IPS-18a (cell line): ENCODE results near the gene CDKAL1.
A peak's percentile ranks its signal among the peaks of the same experiment; 100 is the strongest.

Experiments used
- H3K27ac ChIP-seq: one replicate; pipeline ENCODE4 v1.5.1; 2013; ENCODE audit warnings: low read length
- H3K27me3 ChIP-seq: one replicate; pipeline ENCODE4 v1.6.1; 2013; ENCODE audit warnings: mild to moderate bottlenecking, low read length; ENCODE audit not compliant: control insufficient read depth, insufficient read depth
- H3K36me3 ChIP-seq: one replicate; pipeline ENCODE4 v1.6.1; 2013; ENCODE audit warnings: low read depth, low read length; ENCODE audit not compliant: control insufficient read depth
- H3K4me1 ChIP-seq: one replicate; pipeline ENCODE4 v1.6.1; 2013; ENCODE audit warnings: low read depth, low read length; ENCODE audit not compliant: control insufficient read depth
- H3K4me3 ChIP-seq: one replicate; pipeline ENCODE4 v1.5.1; 2013; ENCODE audit warnings: low read length
- H3K9ac ChIP-seq: one replicate; pipeline ENCODE4 v1.6.1; 2013; ENCODE audit warnings: mild to moderate bottlenecking, low read length, moderate library complexity
- H3K9me3 ChIP-seq: one replicate; pipeline ENCODE4 v1.6.1; 2013; ENCODE audit warnings: low read depth, low read length; ENCODE audit not compliant: control insufficient read depth

CDKAL1 gene

GRCh38 chr6:20856681-20857288, 322.5 kb downstream of the CDKAL1 start:
- Histone ChIP-seq H3K27me3 (no peaks in the 10 kb centered on the region), H3K27ac (no peak overlapping the region), H3K9me3 (no peaks in the 10 kb centered on the region), H3K4me3 (no peak overlapping the region), H3K4me1 (peaks cover 12% of the 10 kb centered on the region), H3K36me3 (no peaks in the 10 kb centered on the region), H3K9ac (no peak overlapping the region)

GRCh38 chr6:20861481-20861880, 327.2 kb downstream of the CDKAL1 start:
- Histone ChIP-seq H3K9me3 (no peaks in the 10 kb centered on the region), H3K27me3 (no peaks in the 10 kb centered on the region), H3K27ac (no peak overlapping the region), H3K36me3 (no peaks in the 10 kb centered on the region), H3K9ac (no peak overlapping the region), H3K4me1 (peaks cover 17% of the 10 kb centered on the region), H3K4me3 (no peak overlapping the region)

GRCh38 chr6:20866036-20866435, 331.8 kb downstream of the CDKAL1 start:
- Histone ChIP-seq H3K27ac (no peak overlapping the region), H3K4me3 (no peak overlapping the region), H3K9me3 (no peaks in the 10 kb centered on the region), H3K9ac (no peak overlapping the region), H3K36me3 (no peaks in the 10 kb centered on the region), H3K4me1 (peaks cover 39% of the 10 kb centered on the region), H3K27me3 (no peaks in the 10 kb centered on the region)

GRCh38 chr6:20866935-20867703, 332.9 kb downstream of the CDKAL1 start:
- peak overlapping the region; percentile 35 for H3K27ac ChIP-seq
- no peaks in the 10 kb centered on the region for H3K9me3 ChIP-seq
- H3K9ac ChIP-seq: no peak overlapping the region
- H3K4me3 ChIP-seq: no peak overlapping the region
- H3K27me3 ChIP-seq: no peaks in the 10 kb centered on the region
- no peaks in the 10 kb centered on the region for H3K36me3 ChIP-seq
- peaks cover 39% of the 10 kb centered on the region for H3K4me1 ChIP-seq

- Histone ChIP-seq H3K4me1 (peaks cover 51% of the 10 kb centered on the region), H3K4me3 (peak overlapping the region; percentile 5), H3K9ac (no peak overlapping the region), H3K36me3 (no peaks in the 10 kb centered on the region), H3K27ac (no peak overlapping the region), H3K27me3 (no peaks in the 10 kb centered on the region), H3K9me3 (no peaks in the 10 kb centered on the region)
Measured at GRCh38 chr6:20868397-20869096, 334.3 kb downstream of the CDKAL1 start.

- H3K27ac ChIP-seq: no peak overlapping the region
- H3K9me3 ChIP-seq: no peaks in the 10 kb centered on the region
- H3K27me3 ChIP-seq: no peaks in the 10 kb centered on the region
- no peak overlapping the region for H3K4me3 ChIP-seq
- no peaks in the 10 kb centered on the region for H3K36me3 ChIP-seq
- no peak overlapping the region for H3K9ac ChIP-seq
- peaks cover 56% of the 10 kb centered on the region for H3K4me1 ChIP-seq
Measured at GRCh38 chr6:20870021-20870420, 335.8 kb downstream of the CDKAL1 start.

GRCh38 chr6:20870493-20870892, 336.2 kb downstream of the CDKAL1 start:
- Histone ChIP-seq H3K4me1 (peaks cover 54% of the 10 kb centered on the region), H3K9ac (no peak overlapping the region)

GRCh38 chr6:20873425-20874190, 339.4 kb downstream of the CDKAL1 start:
- H3K27ac ChIP-seq: no peak overlapping the region
- H3K27me3 ChIP-seq: no peaks in the 10 kb centered on the region
- no peaks in the 10 kb centered on the region for H3K36me3 ChIP-seq
- no peak overlapping the region for H3K4me3 ChIP-seq
- H3K4me1 ChIP-seq: peaks cover 46% of the 10 kb centered on the region
- no peak overlapping the region for H3K9ac ChIP-seq
- no peaks in the 10 kb centered on the region for H3K9me3 ChIP-seq

More at GRCh38 chr6:20870493-20870892, 336.2 kb downstream of the CDKAL1 start:
- Histone ChIP-seq H3K27me3 (no peaks in the 10 kb centered on the region), H3K4me3 (no peak overlapping the region), H3K27ac (no peak overlapping the region), H3K36me3 (no peaks in the 10 kb centered on the region), H3K9me3 (no peaks in the 10 kb centered on the region)

GRCh38 chr6:20875369-20875963, 341.2 kb downstream of the CDKAL1 start:
- no peaks in the 10 kb centered on the region for H3K36me3 ChIP-seq
- H3K4me1 ChIP-seq: peaks cover 50% of the 10 kb centered on the region
- no peak overlapping the region for H3K9ac ChIP-seq
- H3K27me3 ChIP-seq: no peaks in the 10 kb centered on the region
- H3K27ac ChIP-seq: no peak overlapping the region
- no peaks in the 10 kb centered on the region for H3K9me3 ChIP-seq
- no peak overlapping the region for H3K4me3 ChIP-seq

GRCh38 chr6:20876036-20876435, 341.8 kb downstream of the CDKAL1 start:
- Histone ChIP-seq H3K36me3 (no peaks in the 10 kb centered on the region), H3K9ac (no peak overlapping the region), H3K27ac (no peak overlapping the region), H3K4me3 (no peak overlapping the region), H3K27me3 (no peaks in the 10 kb centered on the region), H3K9me3 (no peaks in the 10 kb centered on the region), H3K4me1 (peaks cover 54% of the 10 kb centered on the region)

GRCh38 chr6:20876561-20876960, 342.3 kb downstream of the CDKAL1 start:
- no peaks in the 10 kb centered on the region for H3K36me3 ChIP-seq
- no peaks in the 10 kb centered on the region for H3K9me3 ChIP-seq
- peaks cover 58% of the 10 kb centered on the region for H3K4me1 ChIP-seq
- H3K4me3 ChIP-seq: no peak overlapping the region
- H3K9ac ChIP-seq: no peak overlapping the region
- no peaks in the 10 kb centered on the region for H3K27me3 ChIP-seq
- H3K27ac ChIP-seq: no peak overlapping the region
